ENCODE data around the gene LRRN3. TPM values are rescaled to one million over a fixed set of nuclear protein-coding genes. Genes with fewer than 3 reads are reported as not detected.

LRRN3 gene
- total RNA-seq, 1 experiment from 2014 or later = 5.9 TPM

- no peak for DNase-seq (ENCODE audit: low read depth)
These were observed 13.8 kb downstream of the LRRN3 start for GRCh38 chr7:111104710-111105109.

GRCh38 chr7:111105269-111105668, 14.3 kb downstream of the LRRN3 start:
- no peak for DNase-seq (ENCODE audit: low read depth)

GRCh38 chr7:111107579-111107978, 16.7 kb downstream of the LRRN3 start:
- no peak for DNase-seq (ENCODE audit: low read depth)

GRCh38 chr7:111108000-111108399, 17.1 kb downstream of the LRRN3 start:
- peak; percentile 38 for DNase-seq (ENCODE audit: low read depth)

GRCh38 chr7:111108496-111108895, 17.6 kb downstream of the LRRN3 start:
- peak; percentile 50 for DNase-seq (ENCODE audit: low read depth)

- DNase-seq (ENCODE audit: low read depth) = peak; percentile 35
These were observed 21.5 kb downstream of the LRRN3 start for GRCh38 chr7:111112439-111112838.

GRCh38 chr7:111113263-111114017, 22.5 kb downstream of the LRRN3 start:
- DNase-seq (ENCODE audit: low read depth) = peak; percentile 75

- no peak for DNase-seq (ENCODE audit: low read depth)
These were observed 25.0 kb downstream of the LRRN3 start for GRCh38 chr7:111115966-111116365.

- DNase-seq (ENCODE audit: low read depth) = peak; percentile 68
These were observed 36.1 kb downstream of the LRRN3 start for GRCh38 chr7:111126987-111127386.

GRCh38 chr7:111129435-111129834, 38.5 kb downstream of the LRRN3 start:
- no peak for DNase-seq (ENCODE audit: low read depth)

GRCh38 chr7:111132833-111133232, 41.9 kb downstream of the LRRN3 start:
- DNase-seq (ENCODE audit: low read depth) = peak; percentile 61

GRCh38 chr7:111137296-111138192, 46.6 kb downstream of the LRRN3 start:
- DNase-seq (ENCODE audit: low read depth) = peak; percentile 79

GRCh38 chr7:111138193-111138569, 47.3 kb downstream of the LRRN3 start:
- DNase-seq (ENCODE audit: low read depth) = peak; percentile 95

GRCh38 chr7:111138586-111138985, 47.7 kb downstream of the LRRN3 start:
- peak; percentile 47 for DNase-seq (ENCODE audit: low read depth)

GRCh38 chr7:111140091-111140865, 49.4 kb downstream of the LRRN3 start:
- no peak for DNase-seq (ENCODE audit: low read depth)

GRCh38 chr7:111145472-111145871, 54.5 kb downstream of the LRRN3 start:
- DNase-seq (ENCODE audit: low read depth) = no peak

- DNase-seq (ENCODE audit: low read depth) = no peak
These were observed 55.2 kb downstream of the LRRN3 start for GRCh38 chr7:111146136-111146535.

GRCh38 chr7:111147708-111148533, 57.0 kb downstream of the LRRN3 start:
- DNase-seq (ENCODE audit: low read depth) = no peak

GRCh38 chr7:111150709-111151108, 59.8 kb downstream of the LRRN3 start:
- DNase-seq (ENCODE audit: low read depth) = no peak

GRCh38 chr7:111159426-111159825, 68.5 kb downstream of the LRRN3 start:
- DNase-seq (ENCODE audit: low read depth) = peak; percentile 57

- no peak for DNase-seq (ENCODE audit: low read depth)
These were observed 69.4 kb downstream of the LRRN3 start for GRCh38 chr7:111160297-111160696.

All from M059J (cell line).